NCI-H345 (cell line): ENCODE measurements around the gene TTLL3.
A peak's percentile ranks its signal among the peaks of the same experiment; 100 is the strongest.

ENCODE experiments used
- DNase-seq: peaks from one replicate; lab custom pipeline; 2025; lab: John Stamatoyannopoulos, UW

The TTLL3 gene

DNA sequence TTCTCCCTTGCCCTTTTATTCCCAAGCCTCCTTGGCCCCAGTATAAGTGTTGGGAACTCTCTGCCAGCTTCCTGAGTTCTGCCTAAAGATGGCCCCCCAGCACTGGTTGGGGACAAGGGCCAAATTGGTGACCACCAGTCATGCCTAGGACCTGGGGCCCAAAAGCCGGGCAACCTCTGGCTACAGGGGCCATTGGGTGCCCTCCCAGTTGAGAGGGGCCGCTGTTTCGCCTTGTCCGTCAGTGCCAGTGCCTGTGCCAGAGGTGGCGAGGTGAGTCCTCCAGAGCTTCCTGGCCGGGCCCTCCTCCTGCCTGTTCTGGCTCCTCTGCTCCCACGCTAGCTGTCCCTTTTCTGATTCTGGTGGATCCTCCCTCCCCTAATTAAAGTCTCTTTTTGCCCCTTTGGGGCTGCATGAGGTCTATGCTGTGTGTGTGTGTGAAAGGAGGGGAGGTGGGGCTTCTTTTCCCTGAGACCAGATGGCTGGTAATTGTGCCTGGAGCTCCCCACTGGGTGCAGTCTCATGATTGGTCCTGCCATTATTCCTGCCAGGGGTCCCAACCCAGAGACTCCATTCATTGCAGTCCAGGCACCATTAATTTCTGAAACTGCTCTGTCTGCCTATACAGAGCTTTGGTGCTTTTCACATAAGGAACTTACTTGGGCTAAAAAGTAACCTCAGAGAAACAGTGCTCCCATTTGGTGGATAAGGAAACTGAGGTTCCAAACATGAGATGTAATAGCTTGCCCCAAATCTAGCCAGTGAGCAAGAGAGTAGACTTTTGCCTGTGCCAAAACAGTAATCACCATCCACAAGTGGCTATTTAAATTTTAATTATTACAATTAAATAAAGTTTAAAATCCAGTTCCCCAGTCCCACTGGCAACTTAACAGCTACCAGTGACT is 3.1 kb upstream of the TTLL3 start:
- DNase-seq, result no peak

DNA sequence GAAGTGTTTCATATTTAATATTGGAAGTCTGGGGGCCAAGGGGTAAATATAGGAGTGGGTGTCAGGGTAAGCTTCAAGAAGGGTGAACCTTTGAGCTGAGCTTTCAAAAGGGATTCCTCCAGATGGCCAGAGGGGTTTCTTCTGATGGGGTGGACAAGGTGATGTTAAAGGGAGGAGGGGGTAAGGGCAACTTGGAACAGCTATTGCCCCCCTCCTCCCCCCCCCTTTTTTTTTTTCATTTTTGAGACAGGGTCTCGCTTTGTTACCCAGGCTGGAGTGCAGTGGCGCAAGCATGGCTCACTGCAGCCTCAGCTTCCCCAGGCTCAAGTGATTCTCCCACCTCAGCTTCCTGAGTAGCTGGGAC is 2.1 kb upstream of the TTLL3 start:
- no peak for DNase-seq

DNA sequence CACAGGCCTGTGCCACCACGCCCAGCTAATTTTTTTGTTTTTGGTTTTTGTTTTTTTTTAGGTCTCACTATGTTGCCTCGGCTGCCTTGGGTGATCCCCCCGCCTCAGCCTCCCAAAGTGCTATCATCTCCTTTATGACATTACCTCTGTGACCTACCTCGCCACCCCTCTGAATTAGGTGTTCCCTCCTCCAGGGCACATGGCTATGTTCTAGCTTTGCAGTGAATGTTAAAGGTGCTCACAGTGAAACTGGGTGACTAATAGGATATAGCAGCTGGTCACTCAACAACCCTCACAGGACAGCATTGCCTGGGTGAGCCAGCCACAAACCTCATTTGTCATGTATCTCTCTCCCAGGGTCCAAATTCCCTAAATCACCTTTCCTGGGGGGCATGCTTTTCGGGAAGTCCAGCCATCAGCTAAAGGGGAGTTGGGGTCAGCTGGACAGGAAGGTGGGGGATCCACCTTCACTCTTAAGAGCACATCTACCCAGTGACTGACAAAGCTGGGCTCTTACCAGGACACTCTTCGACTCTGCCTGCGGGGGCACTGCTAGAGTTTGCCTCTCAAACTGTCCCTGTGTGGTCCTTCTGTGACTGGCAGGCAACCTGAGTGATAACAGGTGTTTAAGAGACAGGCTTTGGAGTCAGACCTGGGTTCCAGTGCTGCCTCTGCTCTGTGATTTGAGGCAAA is 1.6 kb upstream of the TTLL3 start:
- DNase-seq, result peak; percentile 40

DNA sequence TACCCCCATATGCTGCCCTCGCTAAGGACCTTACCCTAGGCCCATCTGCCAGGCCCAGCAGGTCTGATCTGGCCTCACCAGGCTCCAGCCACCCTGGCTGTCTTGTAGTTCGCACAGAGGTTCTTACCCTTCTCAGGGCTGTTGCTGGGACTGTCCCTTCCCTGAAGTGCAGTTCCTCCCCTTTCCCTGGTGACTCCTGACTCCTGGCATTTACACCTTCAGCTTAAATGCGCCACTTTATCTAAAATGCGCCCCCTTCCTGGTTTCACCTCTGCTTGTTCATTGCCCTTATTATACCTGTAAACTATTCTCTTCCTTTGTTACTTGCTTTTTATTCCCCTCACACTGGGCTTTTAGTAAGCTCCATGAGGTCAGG is 835 bp upstream of the TTLL3 start:
- DNase-seq, result no peak

DNA sequence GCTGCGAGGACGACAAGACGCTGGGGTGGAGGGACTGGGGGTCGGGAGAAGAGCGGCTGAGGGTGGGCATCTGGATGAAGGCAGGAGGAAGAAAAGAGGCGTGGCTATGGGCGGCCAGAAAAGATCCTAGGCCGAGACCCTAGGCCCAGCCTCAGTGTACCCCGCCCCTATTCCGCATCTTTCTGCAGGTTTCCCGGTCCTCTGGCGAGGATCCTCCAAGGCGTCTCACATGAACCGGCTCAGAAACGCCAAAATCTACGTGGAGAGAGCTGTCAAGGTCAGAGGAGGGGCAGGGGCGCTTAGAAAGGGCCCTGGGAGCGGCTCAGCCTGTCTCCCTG is 340 bp downstream of the TTLL3 start:
- no peak for DNase-seq

DNA sequence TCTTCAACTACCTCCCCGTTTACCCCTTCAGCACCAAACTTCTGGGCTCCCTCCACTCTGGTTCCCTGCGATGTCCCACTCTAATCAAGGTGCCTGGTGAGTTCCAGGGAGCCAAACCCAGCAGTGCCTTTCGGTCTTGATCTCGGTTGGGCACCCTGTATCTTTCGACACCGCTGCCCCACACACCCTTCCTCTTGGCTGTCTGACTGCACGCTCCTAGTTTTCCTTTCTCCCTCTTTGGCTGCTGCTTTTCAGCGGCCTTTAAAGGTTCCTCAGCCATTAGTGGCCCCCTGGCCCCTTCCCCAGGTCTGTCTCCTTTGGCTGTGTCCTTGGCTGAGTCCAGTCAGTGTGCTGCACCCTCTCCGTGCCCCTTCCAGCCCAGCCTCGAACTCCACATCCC is 784 bp downstream of the TTLL3 start:
- DNase-seq, result no peak

DNA sequence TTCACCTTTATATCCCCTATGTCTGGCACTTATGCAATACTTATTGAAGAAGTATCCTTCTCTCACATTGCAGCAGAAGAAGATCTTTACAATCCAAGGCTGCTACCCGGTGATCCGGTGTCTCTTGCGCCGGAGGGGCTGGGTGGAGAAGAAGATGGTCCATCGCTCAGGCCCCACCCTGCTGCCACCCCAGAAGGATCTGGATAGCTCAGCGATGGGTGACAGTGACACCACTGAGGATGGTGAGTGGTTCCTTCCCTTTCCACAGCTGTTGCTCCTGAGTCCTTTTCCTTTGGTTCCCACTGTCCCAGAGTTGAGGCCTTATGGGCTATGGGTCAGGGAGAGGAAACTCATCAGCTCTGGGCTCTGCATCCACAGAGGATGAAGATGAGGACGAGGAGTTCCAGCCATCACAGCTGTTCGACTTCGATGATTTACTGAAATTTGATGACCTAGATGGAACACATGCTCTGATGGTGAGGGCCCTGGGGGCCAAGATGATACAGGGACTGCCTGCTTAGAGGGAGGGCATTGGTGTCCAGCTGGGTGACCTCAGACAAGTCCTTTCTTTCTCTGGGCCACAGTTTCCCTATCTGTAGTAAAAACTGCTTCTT is 2.9 kb downstream of the TTLL3 start:
- DNase-seq, result no peak

DNA sequence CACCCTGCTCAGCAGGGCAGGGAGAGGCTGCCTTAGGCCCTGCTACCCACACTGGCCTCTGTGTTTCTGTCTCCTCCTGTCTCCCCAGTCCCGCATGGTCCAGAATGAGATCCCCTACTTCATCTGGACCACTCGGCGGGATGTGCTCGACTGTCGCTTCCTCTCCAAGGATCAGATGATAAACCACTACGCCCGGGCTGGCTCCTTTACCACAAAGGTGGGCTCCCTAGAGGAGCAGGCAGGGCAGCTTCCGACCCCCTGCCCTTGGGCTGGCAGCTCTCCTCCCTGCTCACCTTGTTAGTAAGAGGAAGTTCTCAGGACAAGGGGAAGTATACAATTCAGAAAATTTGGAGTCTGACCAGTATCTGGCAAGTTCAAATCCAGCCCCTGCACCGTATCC is 5.9 kb downstream of the TTLL3 start:
- no peak for DNase-seq

DNA sequence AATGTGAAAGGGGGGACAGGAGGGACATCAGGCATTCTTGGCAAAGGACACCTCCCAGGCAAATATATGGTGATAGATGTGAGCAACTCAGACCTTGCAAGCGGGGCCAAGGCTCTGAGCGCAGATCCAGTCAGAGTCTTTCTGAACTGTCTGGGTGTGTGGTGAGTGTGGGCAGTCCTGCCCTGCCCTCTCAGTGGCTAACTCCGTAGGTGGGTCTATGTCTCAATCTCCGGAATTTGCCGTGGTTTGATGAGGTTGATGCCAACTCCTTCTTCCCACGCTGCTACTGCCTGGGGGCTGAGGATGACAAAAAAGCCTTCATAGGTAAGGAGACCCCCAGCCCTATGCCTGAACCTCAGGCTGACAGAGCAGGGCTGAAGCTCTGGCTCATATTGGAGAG is 7.4 kb downstream of the TTLL3 start:
- DNase-seq, result no peak

DNA sequence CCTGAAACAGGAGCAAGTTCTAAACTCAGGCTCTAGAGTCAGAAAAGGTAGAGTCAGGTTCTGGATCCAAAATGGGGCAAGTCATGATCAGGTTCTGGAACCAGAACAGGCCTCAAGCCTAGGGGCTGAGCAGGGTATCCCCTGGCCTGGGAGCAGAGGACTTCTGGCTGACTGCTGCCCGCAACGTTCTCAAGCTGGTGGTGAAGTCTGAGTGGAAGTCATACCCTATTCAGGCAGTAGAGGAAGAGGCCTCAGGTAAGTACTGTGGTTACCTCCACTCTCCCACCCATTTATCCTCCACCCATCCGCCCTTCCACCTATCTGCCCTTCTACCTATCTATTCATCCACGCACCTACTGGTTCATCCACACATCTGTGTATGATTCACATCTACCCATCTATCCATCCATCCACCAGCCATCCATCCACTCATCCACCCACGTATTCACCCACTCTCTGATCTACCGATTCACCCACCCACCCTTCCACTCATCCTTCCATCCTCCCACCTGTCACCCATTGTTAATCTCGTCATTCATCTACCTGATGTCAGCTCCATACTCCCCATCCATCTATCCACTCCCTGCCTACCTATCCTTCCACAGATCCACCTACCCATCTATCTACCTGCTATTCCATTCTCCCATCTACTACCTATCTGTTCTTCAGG is 8.7 kb downstream of the TTLL3 start:
- DNase-seq, result no peak

DNA sequence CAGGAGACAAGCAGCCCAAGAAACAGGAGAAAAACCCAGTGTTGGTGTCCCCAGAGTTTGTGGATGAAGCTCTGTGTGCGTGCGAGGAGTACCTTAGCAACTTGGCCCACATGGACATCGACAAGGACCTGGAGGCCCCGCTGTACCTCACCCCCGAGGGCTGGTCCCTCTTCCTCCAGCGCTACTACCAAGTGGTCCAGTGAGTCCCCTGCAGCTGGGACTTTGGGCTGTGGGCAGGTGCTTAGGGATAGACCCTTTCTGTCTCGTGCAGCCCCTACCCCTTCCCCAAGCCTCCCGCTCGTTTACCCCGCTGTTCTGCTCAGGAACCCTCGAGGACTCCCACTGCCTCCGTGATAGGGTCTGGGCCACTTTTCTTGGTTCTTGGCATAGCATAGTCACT is 10.5 kb downstream of the TTLL3 start:
- no peak for DNase-seq

DNA sequence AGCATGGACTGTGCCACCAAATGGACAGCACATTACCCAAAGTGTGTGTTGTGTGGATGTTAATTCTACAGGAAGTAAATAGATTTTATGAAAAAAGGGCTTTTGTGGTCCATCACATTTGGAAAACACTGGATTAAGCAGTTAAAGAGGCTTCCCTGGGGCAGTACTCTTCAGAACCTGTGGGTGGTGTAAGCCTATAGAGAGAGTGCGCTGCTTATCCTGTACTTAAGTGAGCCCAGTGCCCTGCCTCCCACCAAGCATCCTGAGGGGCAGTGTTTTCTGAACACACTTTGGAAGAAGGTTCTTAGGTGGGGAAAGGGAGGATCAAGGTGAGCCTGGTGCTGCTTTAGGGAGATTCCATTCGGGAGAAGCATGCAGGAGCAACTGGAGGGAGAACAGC is 10.9 kb downstream of the TTLL3 start:
- no peak for DNase-seq

DNA sequence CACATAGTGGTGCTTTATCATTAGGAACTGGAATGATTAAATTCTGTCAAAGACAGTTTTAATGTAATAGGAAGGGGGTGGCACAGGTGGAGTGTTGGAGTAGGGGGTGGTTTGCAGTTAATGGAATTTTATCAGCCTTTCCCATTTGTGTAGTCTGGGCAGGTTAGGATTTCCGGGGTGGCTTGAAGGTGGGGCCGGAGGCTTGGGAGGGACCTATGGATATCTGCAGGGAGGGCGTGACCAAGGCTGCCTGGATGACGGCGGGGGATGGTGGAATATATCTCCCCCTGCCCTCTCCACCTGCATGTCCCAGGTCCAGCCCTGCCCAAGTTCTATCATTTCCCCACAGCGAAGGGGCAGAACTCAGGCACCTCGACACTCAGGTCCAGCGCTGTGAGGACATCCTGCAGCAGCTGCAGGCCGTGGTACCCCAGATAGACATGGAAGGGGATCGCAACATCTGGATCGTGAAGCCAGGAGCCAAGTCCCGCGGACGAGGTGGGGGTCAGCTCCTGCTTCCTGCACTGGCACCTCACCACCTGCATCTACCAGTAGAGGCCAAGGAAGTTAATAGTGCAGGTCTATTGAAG is 15.5 kb downstream of the TTLL3 start:
- no peak for DNase-seq

DNA sequence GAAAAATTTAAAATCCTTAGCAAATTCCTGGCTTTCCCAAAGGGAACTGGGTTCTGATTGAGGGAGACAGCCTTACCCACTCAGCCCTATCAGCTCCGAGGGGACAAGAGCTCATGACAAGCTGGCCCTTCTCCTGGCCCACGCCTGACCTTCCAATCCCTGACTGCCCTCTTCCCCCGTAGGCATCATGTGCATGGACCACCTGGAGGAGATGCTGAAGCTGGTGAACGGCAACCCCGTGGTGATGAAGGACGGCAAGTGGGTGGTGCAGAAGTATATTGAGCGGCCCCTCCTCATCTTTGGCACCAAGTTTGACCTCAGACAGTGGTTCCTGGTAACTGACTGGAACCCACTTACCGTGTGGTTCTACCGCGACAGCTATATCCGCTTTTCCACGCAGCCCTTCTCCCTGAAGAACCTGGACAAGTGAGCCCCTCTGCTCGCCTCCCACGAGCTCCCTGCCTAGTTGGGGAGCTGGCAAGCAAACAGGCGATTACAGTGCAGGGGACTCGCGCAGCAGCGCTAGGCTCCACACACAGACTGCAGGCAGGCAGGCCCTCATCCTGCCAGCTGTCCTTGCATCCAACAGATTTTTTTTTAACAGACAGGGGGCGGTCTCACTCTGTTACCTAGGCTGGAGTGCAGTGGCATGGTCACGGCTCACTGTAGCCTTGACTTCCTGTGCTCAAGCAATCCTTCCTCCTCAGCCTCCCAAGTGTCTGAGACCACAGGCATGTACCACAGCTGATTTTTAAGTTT is 16.9 kb downstream of the TTLL3 start:
- DNase-seq, result no peak

DNA sequence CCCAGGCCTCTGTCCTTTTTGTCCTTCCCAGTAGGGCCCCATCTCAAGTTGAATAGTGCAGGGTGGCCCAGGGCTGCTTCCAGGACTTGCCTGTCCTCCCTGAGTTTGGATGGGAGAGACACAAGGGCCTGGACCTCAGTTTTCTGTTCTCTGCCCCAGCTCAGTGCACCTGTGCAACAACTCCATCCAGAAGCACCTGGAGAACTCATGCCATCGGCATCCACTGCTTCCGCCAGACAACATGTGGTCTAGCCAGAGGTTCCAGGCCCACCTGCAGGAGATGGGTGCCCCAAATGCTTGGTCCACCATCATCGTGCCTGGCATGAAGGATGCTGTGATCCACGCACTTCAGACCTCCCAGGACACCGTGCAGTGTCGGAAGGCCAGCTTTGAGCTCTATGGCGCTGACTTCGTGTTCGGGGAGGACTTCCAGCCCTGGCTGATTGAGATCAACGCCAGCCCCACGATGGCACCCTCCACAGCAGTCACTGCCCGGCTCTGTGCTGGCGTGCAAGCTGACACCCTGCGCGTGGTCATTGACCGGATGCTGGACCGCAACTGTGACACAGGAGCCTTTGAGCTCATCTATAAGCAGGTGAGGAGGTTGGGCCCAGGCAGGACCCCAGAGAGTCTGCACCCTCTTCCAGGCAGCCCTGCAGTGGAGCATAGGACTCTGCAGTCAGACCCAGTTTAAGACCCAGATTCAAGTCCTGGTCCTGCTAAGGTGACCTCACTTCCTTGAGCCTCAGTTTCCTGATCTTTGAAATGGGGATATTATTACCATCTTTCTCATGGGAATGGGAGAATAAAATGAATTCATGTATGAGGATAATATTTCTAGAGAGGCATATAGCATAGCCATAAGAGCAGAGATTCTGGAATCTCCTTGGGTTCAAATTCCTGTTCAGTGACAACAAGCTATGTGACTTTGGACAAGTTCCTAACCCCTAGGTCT is 19.0 kb downstream of the TTLL3 start:
- no peak for DNase-seq

DNA sequence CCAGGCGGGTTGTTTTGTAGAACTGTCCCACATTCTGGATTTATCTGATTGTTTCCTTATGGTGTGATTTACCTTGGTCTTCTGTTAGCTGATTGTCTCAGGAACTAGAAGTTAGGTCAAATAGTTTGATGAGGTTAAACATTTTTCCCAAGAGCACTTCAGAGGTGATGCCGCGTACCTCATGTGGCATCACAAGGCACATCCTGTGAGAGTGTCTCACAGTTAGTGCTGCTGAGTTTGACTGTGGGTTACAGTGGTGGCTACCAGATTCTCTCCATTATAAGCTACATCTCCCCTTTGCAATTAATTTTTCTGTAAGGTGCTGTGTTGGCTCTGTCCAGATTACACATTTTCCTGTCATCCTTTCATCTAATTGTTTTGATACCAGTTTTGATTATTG is 21.2 kb downstream of the TTLL3 start:
- no peak for DNase-seq

DNA sequence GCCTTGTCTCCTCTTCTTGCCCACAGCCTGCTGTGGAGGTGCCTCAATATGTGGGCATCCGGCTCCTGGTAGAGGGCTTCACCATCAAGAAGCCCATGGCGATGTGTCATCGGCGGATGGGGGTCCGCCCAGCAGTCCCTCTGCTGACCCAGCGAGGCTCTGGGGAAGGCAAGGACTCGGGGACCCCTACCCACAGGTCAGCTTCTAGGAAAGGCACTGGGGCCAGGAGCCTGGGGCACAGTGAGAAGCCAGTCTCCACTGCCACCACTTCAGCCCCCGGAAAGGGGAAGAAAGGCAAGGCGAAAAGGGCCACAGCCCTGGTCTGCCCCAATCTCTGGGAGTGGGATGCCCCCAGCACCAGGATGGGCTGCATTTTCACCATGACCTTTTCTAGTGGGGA is 23.0 kb downstream of the TTLL3 start:
- no peak for DNase-seq

DNA sequence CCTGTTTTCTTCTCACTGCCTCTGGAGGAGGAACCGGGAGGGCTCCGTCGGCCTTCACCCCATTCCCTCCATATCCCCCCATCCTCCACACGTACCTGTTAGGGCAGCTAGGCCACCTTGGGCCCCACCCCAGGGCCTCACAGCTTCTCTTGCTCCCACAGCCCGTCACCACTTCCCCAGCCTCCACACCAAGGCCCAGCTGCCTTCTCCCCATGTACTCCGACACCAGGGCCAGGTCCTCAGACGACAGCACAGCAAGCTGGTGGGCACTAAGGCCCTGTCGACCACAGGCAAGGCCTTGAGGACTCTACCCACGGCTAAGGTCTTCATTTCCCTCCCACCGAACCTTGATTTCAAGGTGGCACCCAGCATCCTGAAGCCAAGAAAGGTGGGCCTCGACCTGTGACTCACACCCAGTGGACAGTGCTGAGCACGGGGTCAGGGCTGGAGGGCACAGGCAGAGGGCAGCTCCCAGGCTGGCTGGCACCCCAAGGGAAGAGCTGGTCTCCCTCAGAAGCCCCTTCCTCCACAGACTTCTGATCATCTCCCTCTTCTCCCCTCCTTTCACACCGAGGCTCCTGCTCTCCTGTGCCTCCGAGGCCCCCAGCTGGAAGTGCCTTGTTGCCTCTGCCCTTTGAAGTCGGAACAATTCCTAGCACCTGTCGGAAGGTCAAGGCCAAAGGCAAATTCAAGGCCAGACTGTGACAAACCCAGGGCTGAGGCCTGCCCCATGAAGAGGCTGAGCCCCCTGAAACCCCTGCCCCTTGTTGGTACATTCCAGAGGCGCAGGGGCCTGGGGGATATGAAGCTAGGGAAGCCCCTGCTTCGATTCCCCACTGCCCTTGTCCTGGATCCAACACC is 24.7 kb downstream of the TTLL3 start:
- no peak for DNase-seq
